A549 (cell line): ENCODE results near the gene ZNF286A.

ENCODE experiments used
- CHD2 ChIP-seq: fragments of 150-350 bp; IDR thresholded peaks from 2 replicates; pipeline ENCODE4 v1.6.1; 2014; ENCODE audit warnings: low read length; ENCODE audit not compliant: partially characterized antibody
- HDAC2 ChIP-seq: fragments of 200-600 bp; sonication (generic); IDR thresholded peaks from 2 replicates; pipeline ENCODE4 v1.6.1; 2016
- KDM5A ChIP-seq: fragments of 200-600 bp; sonication (generic); IDR thresholded peaks from 2 replicates; pipeline ENCODE4 v1.6.1; 2016; ENCODE audit warnings: antibody characterized with exemption, mild to moderate bottlenecking
- MYC ChIP-seq: IDR thresholded peaks from 2 replicates; pipeline ENCODE4 v1.6.1; 2012; ENCODE audit warnings: mild to moderate bottlenecking, inconsistent platforms, low read length, improper control_type of control experiment, borderline replicate concordance
- POLR2A ChIP-seq: IDR thresholded peaks from 2 replicates; pipeline ENCODE4 v1.6.1; 2012; ENCODE audit warnings: mild to moderate bottlenecking, low read length
- RAD21 ChIP-seq, 2 experiments: fragments of >200 bp in 1 of 2; sonication (Bioruptor Twin) in 1 of 2; formaldehyde crosslinking in 1 of 2; IDR thresholded peaks in 1 of 2; conservative IDR thresholded peaks in 1 of 2; 2 replicates in 1 of 2; 3 replicates in 1 of 2; pipeline ENCODE4 v1.6.1; 2012 to 2018; ENCODE audit warnings: inconsistent platforms in 1 of 2
- RNF2 ChIP-seq: fragments of 200-600 bp; sonication (generic); IDR thresholded peaks from 2 replicates; pipeline ENCODE4 v1.6.1; 2016; ENCODE audit warnings: low read depth, mild to moderate bottlenecking, antibody characterized with exemption, moderate library complexity, borderline replicate concordance
- TF ChIP-seq, protein P1 (sequence below): fragments of >200 bp; sonication (Bioruptor Twin); formaldehyde crosslinking; IDR thresholded peaks from 3 replicates; pipeline ENCODE4 v1.5.1; 2016
- TF ChIP-seq, protein P2 (sequence below): fragments of >200 bp; sonication (Bioruptor Twin); formaldehyde crosslinking; IDR thresholded peaks from 3 replicates; pipeline ENCODE4 v1.6.1; 2016
- TF ChIP-seq, protein P3 (sequence below): IDR thresholded peaks from 2 replicates; pipeline ENCODE4 v1.6.1; 2012

- TF ChIP-seq POLR2A (no peak), HDAC2 (no peak), MYC (no peak), RNF2 (no peak), CHD2 (no peak), RAD21 (conservative IDR thresholded peaks at IDR 0.05 in 1 of 2, IDR thresholded peaks at IDR 0.05 in 1 of 2) (no peak), KDM5A (no peak)
- TF ChIP-seq, protein P1, sequence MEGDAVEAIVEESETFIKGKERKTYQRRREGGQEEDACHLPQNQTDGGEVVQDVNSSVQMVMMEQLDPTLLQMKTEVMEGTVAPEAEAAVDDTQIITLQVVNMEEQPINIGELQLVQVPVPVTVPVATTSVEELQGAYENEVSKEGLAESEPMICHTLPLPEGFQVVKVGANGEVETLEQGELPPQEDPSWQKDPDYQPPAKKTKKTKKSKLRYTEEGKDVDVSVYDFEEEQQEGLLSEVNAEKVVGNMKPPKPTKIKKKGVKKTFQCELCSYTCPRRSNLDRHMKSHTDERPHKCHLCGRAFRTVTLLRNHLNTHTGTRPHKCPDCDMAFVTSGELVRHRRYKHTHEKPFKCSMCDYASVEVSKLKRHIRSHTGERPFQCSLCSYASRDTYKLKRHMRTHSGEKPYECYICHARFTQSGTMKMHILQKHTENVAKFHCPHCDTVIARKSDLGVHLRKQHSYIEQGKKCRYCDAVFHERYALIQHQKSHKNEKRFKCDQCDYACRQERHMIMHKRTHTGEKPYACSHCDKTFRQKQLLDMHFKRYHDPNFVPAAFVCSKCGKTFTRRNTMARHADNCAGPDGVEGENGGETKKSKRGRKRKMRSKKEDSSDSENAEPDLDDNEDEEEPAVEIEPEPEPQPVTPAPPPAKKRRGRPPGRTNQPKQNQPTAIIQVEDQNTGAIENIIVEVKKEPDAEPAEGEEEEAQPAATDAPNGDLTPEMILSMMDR, result no peak
- TF ChIP-seq, protein P2, sequence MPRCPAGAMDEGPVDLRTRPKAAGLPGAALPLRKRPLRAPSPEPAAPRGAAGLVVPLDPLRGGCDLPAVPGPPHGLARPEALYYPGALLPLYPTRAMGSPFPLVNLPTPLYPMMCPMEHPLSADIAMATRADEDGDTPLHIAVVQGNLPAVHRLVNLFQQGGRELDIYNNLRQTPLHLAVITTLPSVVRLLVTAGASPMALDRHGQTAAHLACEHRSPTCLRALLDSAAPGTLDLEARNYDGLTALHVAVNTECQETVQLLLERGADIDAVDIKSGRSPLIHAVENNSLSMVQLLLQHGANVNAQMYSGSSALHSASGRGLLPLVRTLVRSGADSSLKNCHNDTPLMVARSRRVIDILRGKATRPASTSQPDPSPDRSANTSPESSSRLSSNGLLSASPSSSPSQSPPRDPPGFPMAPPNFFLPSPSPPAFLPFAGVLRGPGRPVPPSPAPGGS, result no peak
- TF ChIP-seq, protein P3, sequence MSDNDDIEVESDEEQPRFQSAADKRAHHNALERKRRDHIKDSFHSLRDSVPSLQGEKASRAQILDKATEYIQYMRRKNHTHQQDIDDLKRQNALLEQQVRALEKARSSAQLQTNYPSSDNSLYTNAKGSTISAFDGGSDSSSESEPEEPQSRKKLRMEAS, result no peak
These were observed 36.4 kb upstream of the ZNF286A start for GRCh38 chr17:15663176-15663575.
